Epithelial cell of proximal tubule (primary cell): ENCODE data around the gene HES3. TPM values are rescaled to one million over a fixed set of nuclear protein-coding genes. Genes with fewer than 3 reads are reported as not detected.

Experiments used
- DNase-seq: peaks from one replicate; pipeline ENCODE4 v3.0.0-alpha.2; 2011; ENCODE audit warnings: low read depth
- H3K4me3 ChIP-seq: 2 replicates; pipeline ENCODE4 v1.5.1; 2011; ENCODE audit warnings: low read depth, mild to moderate bottlenecking, low read length
- CTCF ChIP-seq: conservative IDR thresholded peaks from 2 replicates; pipeline ENCODE4 v1.5.1; 2012; ENCODE audit warnings: low read depth, mild to moderate bottlenecking, low read length
- total RNA-seq: library from RNA; depleted of rRNA; stranded (reverse); fragments of >200 nt; gene quantifications from 2 replicates; pipeline ENCODE4 v1.2.3, GENCODE V29; 2015

Gene HES3
- total RNA-seq, 1 donor from 2014 or later: not detected

- DNase-seq: no peak
- H3K4me3 ChIP-seq: no peak overlapping the region
- no peak for TF ChIP-seq CTCF
These were observed 9.4 kb downstream of the HES3 start for GRCh38 chr1:6253380-6253779.

DNA sequence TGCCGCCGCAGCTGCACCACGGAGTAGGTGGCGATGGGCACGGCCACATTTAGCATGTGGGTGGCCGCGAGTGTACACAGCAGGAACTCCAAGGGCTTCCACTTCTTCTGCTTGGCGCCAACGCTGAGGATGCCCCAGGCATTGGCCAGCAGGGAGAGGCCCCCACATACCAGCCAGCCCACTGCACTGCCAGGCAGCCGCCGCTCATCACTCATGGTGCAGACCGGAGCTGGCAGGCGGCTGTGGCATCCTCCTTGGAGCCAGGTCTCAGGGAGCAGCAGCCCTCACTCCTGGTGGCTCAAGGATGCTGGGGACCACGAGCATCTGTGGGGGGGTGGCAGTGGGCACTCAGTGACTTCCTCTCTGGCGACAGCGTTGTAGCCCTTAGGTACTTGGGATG, 10.7 kb downstream of the HES3 start:
- no peak for DNase-seq
- TF ChIP-seq CTCF: no peak
- H3K4me3 ChIP-seq: no peak overlapping the region

DNA sequence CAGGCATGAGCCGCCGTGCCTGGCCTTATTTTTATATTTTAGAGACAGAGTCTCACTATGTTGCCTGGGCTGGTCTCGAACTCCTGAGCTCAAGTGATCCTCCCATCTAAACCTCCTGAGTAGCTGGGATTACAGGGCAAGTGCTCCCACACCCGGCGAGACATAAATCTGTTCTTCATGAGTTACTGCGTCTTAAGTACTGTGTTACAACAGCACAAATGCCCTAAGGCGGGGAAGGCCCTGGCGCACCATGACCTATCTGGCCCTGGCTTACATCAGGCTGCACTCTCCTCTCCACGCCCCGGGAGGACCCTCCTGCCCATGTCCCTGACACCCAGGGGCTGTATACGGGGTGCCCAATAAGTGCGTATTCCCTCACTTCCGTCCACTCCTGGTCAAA, 12.7 kb downstream of the HES3 start:
- DNase-seq: no peak
- H3K4me3 ChIP-seq: no peak overlapping the region
- no peak for TF ChIP-seq CTCF

- no peak overlapping the region for H3K4me3 ChIP-seq
- TF ChIP-seq CTCF: no peak
- DNase-seq: no peak
These were observed 13.6 kb downstream of the HES3 start for GRCh38 chr1:6257541-6258069.

GRCh38 chr1:6258675-6259074, 14.7 kb downstream of the HES3 start:
- no peak for TF ChIP-seq CTCF
- no peak overlapping the region for H3K4me3 ChIP-seq
- no peak for DNase-seq

GRCh38 chr1:6259491-6260362, 15.7 kb downstream of the HES3 start:
- no peak for DNase-seq
- TF ChIP-seq CTCF: no peak
- peak overlapping the region; percentile 65 for H3K4me3 ChIP-seq
